WI38 (cell line): ENCODE results near the gene DCLK3.

Source experiments
- H3K4me3 ChIP-seq: 2 replicates; pipeline ENCODE4 v1.5.1; 2011; ENCODE audit warnings: low read depth, mild to moderate bottlenecking, control low read depth, low read length
- CTCF ChIP-seq: IDR thresholded peaks from 2 replicates; pipeline ENCODE4 v1.5.1; 2012; ENCODE audit warnings: low read depth, mild to moderate bottlenecking, control low read depth, low read length

Gene DCLK3

GRCh38 chr3:36698314-36698713 is 66.0 kb downstream of the DCLK3 start:
- no peak overlapping the region for H3K4me3 ChIP-seq
- TF ChIP-seq CTCF = no peak

- no peak for TF ChIP-seq CTCF
- H3K4me3 ChIP-seq = no peak overlapping the region
These were observed 66.9 kb downstream of the DCLK3 start for GRCh38 chr3:36697229-36698001.

- TF ChIP-seq CTCF = no peak
- no peak overlapping the region for H3K4me3 ChIP-seq
These were observed 67.6 kb downstream of the DCLK3 start for GRCh38 chr3:36696799-36697198.

GRCh38 chr3:36695769-36696137 is 68.6 kb downstream of the DCLK3 start:
- no peak overlapping the region for H3K4me3 ChIP-seq
- TF ChIP-seq CTCF = no peak

GRCh38 chr3:36695113-36695768 is 69.1 kb downstream of the DCLK3 start:
- no peak for TF ChIP-seq CTCF
- no peak overlapping the region for H3K4me3 ChIP-seq

GRCh38 chr3:36693670-36694069 is 70.7 kb downstream of the DCLK3 start:
- no peak for TF ChIP-seq CTCF
- H3K4me3 ChIP-seq = no peak overlapping the region

GRCh38 chr3:36689560-36689959 is 74.8 kb downstream of the DCLK3 start:
- no peak for TF ChIP-seq CTCF
- no peak overlapping the region for H3K4me3 ChIP-seq
